Fibroblast of the aortic adventitia (primary cell): ENCODE results near the gene GSTM5. TPM values are rescaled to one million over a fixed set of nuclear protein-coding genes. Genes with fewer than 3 reads are reported as not detected.

Source experiments
- DNase-seq: peaks from one replicate; pipeline ENCODE4 v3.0.0-alpha.2; 2010; ENCODE audit warnings: low read depth
- H3K4me3 ChIP-seq: 2 replicates; pipeline ENCODE4 v1.5.1; 2011; ENCODE audit warnings: low read depth, mild to moderate bottlenecking, control low read depth, low read length, moderate library complexity
- total RNA-seq: library from RNA; depleted of rRNA; stranded (reverse); fragments of >200 nt; gene quantifications from 2 replicates; pipeline ENCODE4 v1.2.3, GENCODE V29; 2012; ENCODE audit warnings: low replicate concordance
- TF ChIP-seq, protein P1 (sequence below): IDR thresholded peaks from 2 replicates; pipeline ENCODE4 v1.5.1; 2011; ENCODE audit warnings: mild to moderate bottlenecking, low read length, control low read depth, inconsistent platforms; ENCODE audit not compliant: insufficient read depth

Gene GSTM5
- total RNA-seq, 1 donor = 13.0 TPM

DNA sequence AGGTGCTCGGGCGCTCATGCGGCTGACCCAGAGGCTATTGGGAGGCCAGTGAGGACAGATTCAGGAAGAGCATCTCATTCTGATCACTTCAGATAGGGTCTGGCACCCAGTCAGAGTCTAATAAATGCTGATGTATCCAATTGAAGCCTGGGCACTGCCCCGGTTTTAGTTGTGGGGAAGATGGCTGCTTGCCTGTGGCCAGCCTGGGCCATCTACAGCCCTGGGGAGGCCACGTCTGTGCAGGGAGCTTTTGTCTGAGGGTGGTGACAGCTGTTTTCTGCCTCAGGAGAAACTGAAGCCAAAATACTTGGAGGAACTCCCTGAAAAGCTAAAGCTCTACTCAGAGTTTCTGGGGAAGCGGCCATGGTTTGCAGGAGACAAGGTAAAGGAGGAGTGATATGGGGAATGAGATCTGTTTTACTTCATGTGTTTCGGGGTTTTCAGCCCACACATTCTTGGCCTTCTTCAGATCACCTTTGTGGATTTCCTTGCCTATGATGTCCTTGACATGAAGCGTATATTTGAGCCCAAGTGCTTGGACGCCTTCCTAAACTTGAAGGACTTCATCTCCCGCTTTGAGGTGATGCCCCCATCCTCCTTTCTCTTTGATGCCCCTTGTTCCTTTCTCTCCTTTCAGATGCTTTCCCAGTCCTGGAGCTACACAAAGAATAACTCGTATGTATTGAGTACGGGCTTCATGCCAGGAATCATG lies 2.8 kb downstream of the GSTM5 start:
- TF ChIP-seq, protein P1, sequence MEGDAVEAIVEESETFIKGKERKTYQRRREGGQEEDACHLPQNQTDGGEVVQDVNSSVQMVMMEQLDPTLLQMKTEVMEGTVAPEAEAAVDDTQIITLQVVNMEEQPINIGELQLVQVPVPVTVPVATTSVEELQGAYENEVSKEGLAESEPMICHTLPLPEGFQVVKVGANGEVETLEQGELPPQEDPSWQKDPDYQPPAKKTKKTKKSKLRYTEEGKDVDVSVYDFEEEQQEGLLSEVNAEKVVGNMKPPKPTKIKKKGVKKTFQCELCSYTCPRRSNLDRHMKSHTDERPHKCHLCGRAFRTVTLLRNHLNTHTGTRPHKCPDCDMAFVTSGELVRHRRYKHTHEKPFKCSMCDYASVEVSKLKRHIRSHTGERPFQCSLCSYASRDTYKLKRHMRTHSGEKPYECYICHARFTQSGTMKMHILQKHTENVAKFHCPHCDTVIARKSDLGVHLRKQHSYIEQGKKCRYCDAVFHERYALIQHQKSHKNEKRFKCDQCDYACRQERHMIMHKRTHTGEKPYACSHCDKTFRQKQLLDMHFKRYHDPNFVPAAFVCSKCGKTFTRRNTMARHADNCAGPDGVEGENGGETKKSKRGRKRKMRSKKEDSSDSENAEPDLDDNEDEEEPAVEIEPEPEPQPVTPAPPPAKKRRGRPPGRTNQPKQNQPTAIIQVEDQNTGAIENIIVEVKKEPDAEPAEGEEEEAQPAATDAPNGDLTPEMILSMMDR = no peak
- H3K4me3 ChIP-seq = no peak overlapping the region
- DNase-seq = no peak

DNA sequence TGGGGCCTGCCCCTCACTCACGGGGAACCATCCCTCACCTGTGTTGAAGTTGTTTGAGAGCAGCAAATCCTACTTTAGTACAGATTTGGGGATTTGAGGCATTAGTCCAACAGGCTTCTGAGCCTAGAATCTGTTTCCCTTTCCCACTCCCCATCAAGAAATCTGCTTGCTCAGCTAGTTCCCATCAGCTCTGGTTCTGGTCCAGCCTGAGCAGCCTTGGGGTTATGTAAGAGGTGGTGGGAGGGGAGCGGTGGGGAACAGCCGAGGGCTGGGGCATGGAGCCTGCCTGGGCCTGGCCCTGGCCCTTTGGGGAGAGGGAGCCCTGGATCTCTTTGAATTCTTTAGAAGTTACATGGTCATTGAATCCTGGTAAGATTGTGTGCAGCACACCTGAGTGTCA lies 4.1 kb downstream of the GSTM5 start:
- DNase-seq = no peak
- no peak overlapping the region for H3K4me3 ChIP-seq
- TF ChIP-seq, protein P1 = no peak

DNA sequence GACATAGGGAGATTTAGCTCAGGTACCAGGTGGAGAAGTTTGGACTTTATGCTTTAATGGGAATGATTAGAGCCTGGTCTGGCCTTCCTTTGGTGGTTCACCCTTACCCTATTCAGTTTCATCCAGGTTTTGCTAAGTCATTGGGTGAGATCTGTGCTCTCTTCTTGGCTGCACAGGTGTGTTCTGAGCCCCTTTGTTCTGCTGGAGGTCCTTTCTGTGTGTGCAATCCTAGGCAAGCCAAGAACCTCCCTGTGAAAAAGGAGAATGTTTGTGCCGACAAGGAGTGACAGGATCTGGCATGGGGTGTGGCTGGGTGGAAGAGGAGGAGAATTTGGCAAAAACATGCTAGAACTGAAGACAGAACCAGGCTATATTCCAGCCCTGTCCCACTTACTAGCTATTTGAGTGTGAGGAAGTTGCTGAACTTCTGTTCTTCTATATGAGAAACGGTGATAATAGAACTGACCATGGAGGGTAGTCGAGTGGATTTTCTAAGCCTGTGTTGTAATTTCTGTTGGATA lies 4.6 kb downstream of the GSTM5 start:
- peak; percentile 27 for DNase-seq
- no peak overlapping the region for H3K4me3 ChIP-seq
- TF ChIP-seq, protein P1 = no peak

DNA sequence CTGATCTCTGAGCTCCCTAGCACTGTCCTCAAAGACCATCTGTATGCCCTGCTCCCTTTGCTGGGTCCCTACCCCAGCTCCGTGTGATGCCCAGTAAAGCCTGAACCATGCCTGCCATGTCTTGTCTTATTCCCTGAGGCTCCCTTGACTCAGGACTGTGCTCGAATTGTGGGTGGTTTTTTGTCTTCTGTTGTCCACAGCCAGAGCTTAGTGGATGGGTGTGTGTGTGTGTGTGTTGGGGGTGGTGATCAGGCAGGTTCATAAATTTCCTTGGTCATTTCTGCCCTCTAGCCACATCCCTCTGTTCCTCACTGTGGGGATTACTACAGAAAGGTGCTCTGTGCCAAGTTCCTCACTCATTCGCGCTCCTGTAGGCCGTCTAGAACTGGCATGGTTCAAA lies 5.7 kb downstream of the GSTM5 start:
- TF ChIP-seq, protein P1 = no peak
- no peak overlapping the region for H3K4me3 ChIP-seq
- no peak for DNase-seq

DNA sequence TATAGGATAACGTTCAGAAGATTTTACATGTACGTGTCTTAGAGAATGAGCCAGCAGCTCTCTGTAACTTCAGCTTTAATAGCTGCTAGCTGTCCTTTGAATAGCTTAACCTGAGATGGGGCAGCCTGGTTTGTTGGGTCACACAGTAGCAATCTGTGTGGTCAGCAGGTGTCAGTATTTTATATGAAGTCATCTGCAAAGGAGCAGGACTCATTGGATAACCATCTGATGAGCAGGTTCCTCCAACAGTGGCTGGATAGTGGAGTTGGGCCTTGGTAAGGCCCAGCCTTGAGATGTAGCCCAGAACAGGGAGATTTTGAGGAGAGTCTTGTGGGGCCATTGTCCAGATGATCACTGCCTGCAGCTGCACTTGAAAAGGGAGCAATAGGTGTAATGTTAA lies 6.4 kb downstream of the GSTM5 start:
- TF ChIP-seq, protein P1 = no peak
- no peak overlapping the region for H3K4me3 ChIP-seq
- DNase-seq = no peak

DNA sequence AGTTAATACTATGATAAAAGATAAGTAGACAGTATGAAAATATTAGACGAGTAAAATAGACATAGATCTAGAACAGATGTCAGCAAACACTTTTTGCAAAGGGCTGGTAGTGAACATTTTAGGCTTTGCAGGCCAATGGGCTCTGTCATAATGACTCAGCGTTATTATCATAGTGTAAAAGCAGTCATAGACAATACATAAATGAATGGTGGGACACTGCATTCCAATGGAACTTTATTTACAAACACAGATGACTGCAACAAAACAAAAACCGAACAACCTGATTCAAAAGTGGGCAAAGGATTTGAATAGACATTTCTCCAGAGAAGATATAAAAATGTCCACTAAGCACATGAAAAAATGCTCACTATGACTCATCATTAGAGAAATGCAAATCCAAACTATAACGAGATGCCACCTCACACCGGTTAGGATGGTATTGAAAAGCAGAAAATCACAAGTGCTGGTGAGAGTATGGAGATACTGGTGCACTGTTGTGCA lies 7.3 kb downstream of the GSTM5 start:
- TF ChIP-seq, protein P1 = no peak
- H3K4me3 ChIP-seq = no peak overlapping the region
- DNase-seq = peak; percentile 79
